HepG2 (cell line): ENCODE results near the gene LBX2. TPM values are rescaled to one million over a fixed set of nuclear protein-coding genes. Genes with fewer than 3 reads are reported as not detected.
A peak's percentile ranks its signal among the peaks of the same experiment; 100 is the strongest.

Experiments
- ATAC-seq: fragments of 200-7000 bp; cut with Tn5 transposase; 3 replicates; pipeline ENCODE4 v1.9.1; 2020; ENCODE audit warnings: mild to moderate bottlenecking, moderate library complexity
- BruUV-seq: library from RNA; stranded (reverse); fragments of 400-500 nt; replicated peaks from 2 replicates; lab custom pipeline; 2021; lab: Mats Ljungman, UMichigan
- CTCF ChIA-PET: fragments of 300-600 bp; formaldehyde crosslinking; extraction: SDS; loops from one replicate; lab custom pipeline; 2021; ENCODE audit warnings: low total read pairs, inconsistent platforms, low intra/inter-chr PET ratio; lab: Yijun Ruan, JAX
- POLR2A ChIA-PET: fragments of 350-600 bp; sonication (Branson Sonifier 250); formaldehyde crosslinking; loops from one replicate; lab custom pipeline; 2020; ENCODE audit warnings: antibody characterized with exemption, inconsistent platforms; lab: Yijun Ruan, JAX
- DNase-seq: peaks from one replicate; pipeline ENCODE4 v3.0.0-alpha.2; 2015; ENCODE audit warnings: low spot score
- FAIRE-seq: peaks from 3 replicates; lab custom pipeline; 2011; peaks lifted over from hg19 to GRCh38; lab: Jason Lieb, UNC
- H2AFZ ChIP-seq: one replicate; pipeline ENCODE4 v1.6.1; 2011; ENCODE audit warnings: low read length, inconsistent platforms
- H3K27ac ChIP-seq: fragments of 300-600 bp; 3 replicates; pipeline ENCODE4 v1.8.0; 2011; ENCODE audit warnings: mixed run types, mild to moderate bottlenecking, mixed read lengths, low read length, inconsistent platforms; ENCODE audit not compliant: insufficient read depth; ENCODE audit errors: extremely low read length
- H3K27me3 ChIP-seq, 2 experiments: fragments of 200-600 bp in 1 of 2; 2 replicates in 1 of 2; 3 replicates in 1 of 2; pipeline versions ENCODE4 v1.6.0 to v1.8.0; 2011; ENCODE audit warnings: low read length in 2 of 2, mild to moderate bottlenecking in 2 of 2, moderate library complexity in 2 of 2, inconsistent platforms in 1 of 2; ENCODE audit not compliant: insufficient read depth in 2 of 2, control insufficient read depth in 1 of 2
- H3K36me3 ChIP-seq, 2 experiments: fragments of 200-600 bp in 1 of 2; replicated peaks in 1 of 2; 2 replicates in 1 of 2; 3 replicates in 1 of 2; pipeline versions ENCODE4 v1.5.1 to v1.8.0; 2011; ENCODE audit warnings: low read length in 2 of 2, inconsistent platforms in 1 of 2; ENCODE audit not compliant: insufficient read depth in 2 of 2, control insufficient read depth in 1 of 2
- H3K4me1 ChIP-seq: 2 replicates; pipeline ENCODE4 v1.5.1; 2012; ENCODE audit warnings: low read length, inconsistent platforms; ENCODE audit not compliant: insufficient read depth
- H3K4me2 ChIP-seq: 2 replicates; pipeline ENCODE4 v1.6.0; 2011; ENCODE audit warnings: low read depth, low read length, inconsistent platforms
- H3K4me3 ChIP-seq, 3 experiments: fragments of 200-600 bp in 1 of 3; sonication (generic), shearing (Covaris generic) in 1 of 3; replicated peaks in 1 of 3; 2 replicates each; pipeline ENCODE4 v1.5.1; 2011 to 2016; ENCODE audit warnings: low read length in 3 of 3, inconsistent platforms in 2 of 3, low read depth in 2 of 3, mild to moderate bottlenecking in 2 of 3, control low read depth in 1 of 3, mixed read lengths in 1 of 3; ENCODE audit not compliant: insufficient read depth in 1 of 3
- H3K79me2 ChIP-seq: one replicate; pipeline ENCODE4 v1.6.1; 2011; ENCODE audit warnings: low read length, inconsistent platforms; ENCODE audit not compliant: insufficient read depth
- H3K9ac ChIP-seq: 2 replicates; pipeline ENCODE4 v1.6.0; 2011; ENCODE audit warnings: mild to moderate bottlenecking, low read depth, low read length, inconsistent platforms; ENCODE audit not compliant: insufficient read depth
- H3K9me3 ChIP-seq: 2 replicates; pipeline ENCODE4 v1.5.1; 2012; ENCODE audit warnings: mild to moderate bottlenecking, low read length
- H4K20me1 ChIP-seq: 2 replicates; pipeline ENCODE4 v1.6.0; 2011; ENCODE audit warnings: inconsistent platforms, mild to moderate bottlenecking, low read length, moderate library complexity; ENCODE audit not compliant: insufficient read depth
- ATM ChIP-seq: fragments of 450-650 bp; IDR thresholded peaks from 2 replicates; pipeline ENCODE4 v1.7.1; 2017; ENCODE audit warnings: mild to moderate bottlenecking, borderline replicate concordance
- HNRNPLL ChIP-seq: fragments of 200-400 bp; formaldehyde crosslinking; IDR thresholded peaks from 2 replicates; pipeline ENCODE4 v1.6.1; 2017; ENCODE audit warnings: mild to moderate bottlenecking, low read depth, low read length; ENCODE audit not compliant: poor library complexity, severe bottlenecking
- MED13 ChIP-seq: sonication (generic); formaldehyde crosslinking; IDR thresholded peaks from 2 replicates; pipeline ENCODE4 v1.5.0; 2020; ENCODE audit warnings: missing genetic modification reagents
- MIER2 ChIP-seq: IDR thresholded peaks from 2 replicates; pipeline ENCODE4 v1.6.1; 2016; ENCODE audit warnings: missing biosample characterization, missing genetic modification reagents
- REL ChIP-seq: sonication (generic); formaldehyde crosslinking; conservative IDR thresholded peaks from 2 replicates; pipeline ENCODE4 v1.8.0; 2022; ENCODE audit warnings: mild to moderate bottlenecking, missing genetic modification reagents, moderate library complexity
- RERE ChIP-seq: IDR thresholded peaks from 2 replicates; pipeline ENCODE4 v1.6.1; 2016; ENCODE audit warnings: low read depth, missing genetic modification reagents, missing compliant biosample characterization
- TAF15 ChIP-seq: fragments of 200-400 bp; formaldehyde crosslinking; IDR thresholded peaks from one replicate; pipeline ENCODE4 v1.6.1; 2018; ENCODE audit warnings: mild to moderate bottlenecking, low read depth, low read length; ENCODE audit not compliant: poor library complexity, severe bottlenecking
- ZC3H13 ChIP-seq: sonication (generic); formaldehyde crosslinking; IDR thresholded peaks from 2 replicates; pipeline ENCODE4 v1.8.1; 2023; ENCODE audit warnings: mild to moderate bottlenecking, missing genetic modification reagents, moderate library complexity
- ZKSCAN5 ChIP-seq: sonication (generic); formaldehyde crosslinking; IDR thresholded peaks from 2 replicates; pipeline ENCODE4 v1.5.1; 2020; ENCODE audit warnings: mild to moderate bottlenecking, missing genetic modification reagents
- ZNF883 ChIP-seq: sonication (generic); formaldehyde crosslinking; IDR thresholded peaks from 2 replicates; pipeline ENCODE4 v1.5.1; 2020; ENCODE audit warnings: mild to moderate bottlenecking, missing genetic modification reagents; ENCODE audit errors: not compliant biosample characterization
- WGBS: methylation state at CpG from one replicate; pipeline ENCODE4 v1.1.6; 2017; ENCODE audit warnings: low lambda C conversion rate; 5-methylcytosine and 5-hydroxymethylcytosine counted together
- in situ Hi-C: cut with HindIII; loops from 2 replicates; pipeline ENCODE4 v1.10.0; 2017; ENCODE audit warnings: low pct_unique_long_range_greater_than_20kb; ENCODE audit not compliant: extremely low pct_ligation_motif_present
- intact Hi-C: fragments of 100-400 bp; cut with micrococcal nuclease; formaldehyde crosslinking; loops from one replicate; pipeline ENCODE4 v1.10.0; 2022; ENCODE audit not compliant: unreplicated experiment
- polyA plus RNA-seq, 8 experiments: library from polyadenylated mRNA; depleted of rRNA in 3 of 8; stranded (reverse) in 7 of 8; unstranded in 1 of 8; fragments of >200 nt; fragmentation: Illumina TruSeq in 4 of 8; extraction: Trizol in 4 of 8; gene quantifications; 2 replicates each; pipeline versions ENCODE4 v1.2.1 to v1.2.3, GENCODE V29; 2011 to 2016; ENCODE audit warnings: low read depth in 4 of 8, missing spikeins in 1 of 8, mixed read lengths in 1 of 8; ENCODE audit not compliant: insufficient read depth in 1 of 8
- total RNA-seq, 5 experiments: library from RNA; depleted of rRNA; stranded (reverse); fragments of >200 nt; fragmentation: Illumina TruSeq; extraction: Trizol; gene quantifications; 2 replicates each; pipeline ENCODE4 v1.2.3, GENCODE V29; 2016; ENCODE audit warnings: low read depth in 1 of 5
- TF ChIP-seq, protein P1 (sequence below): sonication (generic); formaldehyde crosslinking; IDR thresholded peaks from 2 replicates; pipeline ENCODE4 v1.5.1; 2020; ENCODE audit warnings: missing genetic modification reagents, mild to moderate bottlenecking, borderline replicate concordance
- TF ChIP-seq, protein P2 (sequence below): sonication (generic); formaldehyde crosslinking; IDR thresholded peaks from 2 replicates; pipeline ENCODE4 v1.8.0; 2022; ENCODE audit warnings: mild to moderate bottlenecking, missing genetic modification reagents, moderate library complexity

The LBX2 gene
- total and polyA plus RNA-seq, 2 of the 13 experiments (the other 11 are each of a cell fraction or from before 2014, with no cell fraction given), result 6.4 to 8.1 TPM

DNA sequence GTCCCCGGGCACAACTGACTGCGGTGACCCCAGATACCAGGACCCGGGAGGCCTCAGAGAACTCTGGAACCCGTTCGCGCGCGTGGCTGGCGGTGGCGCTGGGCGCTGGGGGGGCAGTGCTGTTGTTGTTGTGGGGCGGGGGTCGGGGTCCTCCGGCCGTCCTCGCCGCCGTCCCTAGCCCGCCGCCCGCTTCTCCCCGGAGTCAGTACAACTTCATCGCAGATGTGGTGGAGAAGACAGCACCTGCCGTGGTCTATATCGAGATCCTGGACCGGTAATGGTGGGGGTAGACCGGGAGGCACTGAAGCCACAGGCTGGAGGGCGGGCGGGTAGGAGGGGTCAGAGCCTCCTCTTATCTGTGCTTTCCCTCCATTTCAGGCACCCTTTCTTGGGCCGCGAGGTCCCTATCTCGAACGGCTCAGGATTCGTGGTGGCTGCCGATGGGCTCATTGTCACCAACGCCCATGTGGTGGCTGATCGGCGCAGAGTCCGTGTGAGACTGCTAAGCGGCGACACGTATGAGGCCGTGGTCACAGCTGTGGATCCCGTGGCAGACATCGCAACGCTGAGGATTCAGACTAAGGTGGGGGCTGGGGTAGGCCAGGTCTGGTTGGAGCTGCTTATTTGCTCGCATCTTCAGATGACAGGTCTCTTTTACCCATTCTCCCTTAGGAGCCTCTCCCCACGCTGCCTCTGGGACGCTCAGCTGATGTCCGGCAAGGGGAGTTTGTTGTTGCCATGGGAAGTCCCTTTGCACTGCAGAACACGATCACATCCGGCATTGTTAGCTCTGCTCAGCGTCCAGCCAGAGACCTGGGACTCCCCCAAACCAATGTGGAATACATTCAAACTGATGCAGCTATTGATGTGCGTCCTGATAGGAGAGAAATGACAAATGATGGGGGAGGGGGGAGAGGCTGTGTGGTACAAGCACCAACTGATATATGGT, 31.1 kb upstream of the LBX2 start:
- no peaks in the 10 kb centered on the region for H3K9me3 ChIP-seq
- CTCF ChIA-PET, result interaction anchor here (1.5 to 1.9 kb wide), 2 partner anchors 23 to 47 kb away, joined by 3 to 5 read pairs; partner anchors contain the start of genes CCDC142, PCGF1 and TTC31
- POLR2A ChIA-PET, result interaction anchor here (0.6 to 5.9 kb wide), 25 partner anchors 8 to 352 kb away, joined by 3 to 93 read pairs (median 6); partner anchors contain the start of genes CCDC142, INO80B, LBX2 and LOXL3
- no peak for DNase-seq
- intact Hi-C loops (no loop called here), in situ Hi-C loops (no loop called here)
- H3K27ac ChIP-seq, result peak overlapping the region; percentile 95
- no peak overlapping the region for H2AFZ ChIP-seq
- ATAC-seq, result peak; percentile 8
- BruUV-seq, result no TSS peak
- H4K20me1 ChIP-seq, result no peaks in the 10 kb centered on the region
- no peaks in the 10 kb centered on the region; a peak in 1 of 5 replicates for H3K27me3 ChIP-seq
- peak overlapping the region; percentile 99 for H3K9ac ChIP-seq
- peaks cover 19 to 33% of the 10 kb centered on the region in 2 experiments for H3K36me3 ChIP-seq
- peak overlapping the region; percentile 88 for H3K4me2 ChIP-seq
- FAIRE-seq, result no peak
- peaks cover 46% of the 10 kb centered on the region for H3K4me1 ChIP-seq
- 48% methylated on average over 33 of the region's 54 CpGs for WGBS
- peak overlapping the region; percentile 84 to 100 (median 100) for H3K4me3 ChIP-seq
- peaks cover 36% of the 10 kb centered on the region for H3K79me2 ChIP-seq
- TF ChIP-seq TAF15 (peak; percentile 12), ZC3H13 (0 out of 2 replicates have a peak, but pooled peaks have one; percentile 17), ATM (no peak), REL (CRISPR knock-in tag) (peak; percentile 74), ZNF883 (CRISPR knock-in tag) (no peak), MED13 (no peak), HNRNPLL (no peak), RERE (CRISPR knock-in tag) (no peak), MIER2 (no peak), ZKSCAN5 (0 out of 2 replicates have a peak, but pooled peaks have one; percentile 39)
- TF ChIP-seq, protein P1, sequence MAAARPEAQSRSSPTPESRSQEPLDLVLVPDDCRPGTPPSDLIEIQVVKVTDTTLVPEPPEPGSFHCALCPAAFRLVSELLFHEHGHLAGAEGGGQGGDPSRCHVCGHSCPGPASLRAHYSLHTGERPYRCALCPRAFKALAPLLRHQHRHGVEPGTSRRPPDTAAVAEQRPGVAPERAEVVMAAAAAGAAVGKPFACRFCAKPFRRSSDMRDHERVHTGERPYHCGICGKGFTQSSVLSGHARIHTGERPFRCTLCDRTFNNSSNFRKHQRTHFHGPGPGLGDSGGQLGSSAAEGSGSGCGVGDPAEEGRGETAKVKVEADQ, result peak; percentile 7; the same call in 1 of the 2 replicates
- TF ChIP-seq, protein P2, sequence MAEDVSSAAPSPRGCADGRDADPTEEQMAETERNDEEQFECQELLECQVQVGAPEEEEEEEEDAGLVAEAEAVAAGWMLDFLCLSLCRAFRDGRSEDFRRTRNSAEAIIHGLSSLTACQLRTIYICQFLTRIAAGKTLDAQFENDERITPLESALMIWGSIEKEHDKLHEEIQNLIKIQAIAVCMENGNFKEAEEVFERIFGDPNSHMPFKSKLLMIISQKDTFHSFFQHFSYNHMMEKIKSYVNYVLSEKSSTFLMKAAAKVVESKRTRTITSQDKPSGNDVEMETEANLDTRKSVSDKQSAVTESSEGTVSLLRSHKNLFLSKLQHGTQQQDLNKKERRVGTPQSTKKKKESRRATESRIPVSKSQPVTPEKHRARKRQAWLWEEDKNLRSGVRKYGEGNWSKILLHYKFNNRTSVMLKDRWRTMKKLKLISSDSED (CRISPR knock-in tag), result peak; percentile 2; the same call in 1 of the 2 replicates
